ENCODE data around the gene NPHP1. TPM values are rescaled to one million over a fixed set of nuclear protein-coding genes. Genes with fewer than 3 reads are reported as not detected.
"Not testable (repeated sequence)": the region's sequence is repeated elsewhere in the genome, so short reads cannot be mapped to it uniquely, and the experiment has no call there.

NPHP1 gene
- total RNA-seq, 4 donors from 2014 or later = 11.0 to 23.3 (median 12.8) TPM

DNA sequence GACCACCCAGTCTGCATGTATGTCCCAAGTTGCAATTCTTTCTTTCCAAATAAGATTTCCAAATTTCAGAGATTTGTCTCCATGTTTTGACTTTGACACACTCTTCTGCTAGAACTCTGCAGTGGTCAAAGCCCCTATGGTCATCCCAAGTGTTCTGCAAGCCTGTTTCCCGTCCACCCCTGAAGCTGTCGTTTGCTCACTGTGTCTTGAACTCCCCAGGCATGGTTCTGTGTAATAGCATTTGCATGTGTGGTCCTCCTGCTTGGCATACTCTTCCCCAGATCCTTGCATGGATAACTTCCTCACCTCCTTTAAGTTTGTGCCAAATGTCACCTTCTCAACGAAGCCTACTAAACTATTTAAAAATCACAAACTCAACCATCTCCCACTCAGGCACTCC is 11.4 kb upstream of the NPHP1 start:
- no peaks in the 10 kb centered on the region for H3K36me3 ChIP-seq
- no peak for DNase-seq
- H3K4me3 ChIP-seq (replicated peaks in 1 of 3) = no peak overlapping the region
- peaks cover 6 to 7% of the 10 kb centered on the region in 2 donors for H3K4me1 ChIP-seq
- no peaks in the 10 kb centered on the region for H3K27me3 ChIP-seq
- intact Hi-C loops (cut with DNase I) = no loop called here
- 51 to 65% methylated on average over 3 of the region's 3 CpGs for WGBS, 2 donors
- no peak overlapping the region for H3K27ac ChIP-seq
- no peaks in the 10 kb centered on the region for H3K9me3 ChIP-seq
- TF ChIP-seq, protein P1, sequence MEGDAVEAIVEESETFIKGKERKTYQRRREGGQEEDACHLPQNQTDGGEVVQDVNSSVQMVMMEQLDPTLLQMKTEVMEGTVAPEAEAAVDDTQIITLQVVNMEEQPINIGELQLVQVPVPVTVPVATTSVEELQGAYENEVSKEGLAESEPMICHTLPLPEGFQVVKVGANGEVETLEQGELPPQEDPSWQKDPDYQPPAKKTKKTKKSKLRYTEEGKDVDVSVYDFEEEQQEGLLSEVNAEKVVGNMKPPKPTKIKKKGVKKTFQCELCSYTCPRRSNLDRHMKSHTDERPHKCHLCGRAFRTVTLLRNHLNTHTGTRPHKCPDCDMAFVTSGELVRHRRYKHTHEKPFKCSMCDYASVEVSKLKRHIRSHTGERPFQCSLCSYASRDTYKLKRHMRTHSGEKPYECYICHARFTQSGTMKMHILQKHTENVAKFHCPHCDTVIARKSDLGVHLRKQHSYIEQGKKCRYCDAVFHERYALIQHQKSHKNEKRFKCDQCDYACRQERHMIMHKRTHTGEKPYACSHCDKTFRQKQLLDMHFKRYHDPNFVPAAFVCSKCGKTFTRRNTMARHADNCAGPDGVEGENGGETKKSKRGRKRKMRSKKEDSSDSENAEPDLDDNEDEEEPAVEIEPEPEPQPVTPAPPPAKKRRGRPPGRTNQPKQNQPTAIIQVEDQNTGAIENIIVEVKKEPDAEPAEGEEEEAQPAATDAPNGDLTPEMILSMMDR (IDR thresholded peaks at IDR 0.05) = no peak
- no peak for TF ChIP-seq POLR2A (IDR thresholded peaks at IDR 0.05)

DNA sequence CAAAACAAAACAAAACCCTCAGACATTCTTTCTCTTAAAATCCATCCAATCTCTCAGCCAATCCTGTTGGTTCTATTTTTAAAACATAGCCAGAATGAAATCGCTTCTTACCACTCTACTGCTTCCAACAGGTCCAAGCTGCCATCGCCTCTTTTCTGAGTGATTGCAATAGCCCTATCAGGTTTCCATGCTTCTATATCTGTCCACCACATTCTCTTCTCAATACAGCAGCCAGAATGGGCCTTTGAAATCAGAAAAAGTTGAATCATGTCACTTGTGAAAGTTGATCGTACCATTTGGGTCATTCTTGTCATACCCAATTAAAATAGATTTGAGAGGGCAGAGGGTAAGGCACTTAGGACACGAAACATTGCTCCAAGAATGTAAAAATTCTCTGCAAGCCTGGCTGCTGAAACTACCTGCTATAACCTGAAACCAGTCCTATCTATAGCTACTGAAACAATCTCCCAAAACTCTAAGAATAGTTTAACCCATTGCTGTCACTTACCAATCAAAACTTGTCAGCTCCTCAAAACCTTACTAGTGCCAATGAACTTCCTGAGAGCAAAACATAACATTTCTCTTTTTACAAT is 10.8 kb upstream of the NPHP1 start:
- no peaks in the 10 kb centered on the region for H3K27me3 ChIP-seq
- no peaks in the 10 kb centered on the region for H3K9me3 ChIP-seq
- H3K4me3 ChIP-seq (replicated peaks in 1 of 3) = no peak overlapping the region
- no peaks in the 10 kb centered on the region for H3K36me3 ChIP-seq
- H3K27ac ChIP-seq = no peak overlapping the region
- DNase-seq = no peak
- peaks cover 9 to 10% of the 10 kb centered on the region in 2 donors for H3K4me1 ChIP-seq
- 73 to 79% methylated on average over 4 of the region's 4 CpGs for WGBS, 2 donors
- TF ChIP-seq POLR2A (IDR thresholded peaks at IDR 0.05) = no peak
- TF ChIP-seq, protein P1 (IDR thresholded peaks at IDR 0.05) = no peak
- intact Hi-C loops (cut with DNase I) = no loop called here

DNA sequence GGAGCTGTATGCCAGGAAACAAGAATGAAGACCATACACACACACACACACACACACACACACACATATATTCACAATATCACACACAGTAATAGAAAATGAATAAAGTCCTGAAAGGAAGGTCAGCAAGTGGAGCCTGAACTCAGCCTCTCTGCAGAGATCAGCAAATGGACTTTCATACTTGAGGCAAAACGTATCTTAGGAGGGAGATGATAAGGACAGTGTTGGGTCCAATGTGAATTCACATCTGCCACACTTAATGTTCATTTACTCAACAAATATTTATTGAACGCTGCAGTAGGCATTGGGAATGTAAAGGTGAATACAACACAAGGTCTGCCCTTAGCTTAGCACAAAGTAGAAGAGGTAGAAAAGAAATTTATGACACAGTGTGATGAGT is 10.3 kb upstream of the NPHP1 start:
- no peaks in the 10 kb centered on the region for H3K9me3 ChIP-seq
- TF ChIP-seq POLR2A (IDR thresholded peaks at IDR 0.05) = no peak
- TF ChIP-seq, protein P1 (IDR thresholded peaks at IDR 0.05) = no peak
- WGBS, 2 donors = 58 to 69% methylated on average over 2 of the region's 2 CpGs
- no peak overlapping the region for H3K4me3 ChIP-seq (replicated peaks in 1 of 3)
- H3K27ac ChIP-seq = no peak overlapping the region
- no peaks in the 10 kb centered on the region for H3K36me3 ChIP-seq
- no peaks in the 10 kb centered on the region for H3K27me3 ChIP-seq
- no peak for DNase-seq
- peaks cover 9 to 10% of the 10 kb centered on the region in 2 donors for H3K4me1 ChIP-seq
- intact Hi-C loops (cut with DNase I) = no loop called here

DNA sequence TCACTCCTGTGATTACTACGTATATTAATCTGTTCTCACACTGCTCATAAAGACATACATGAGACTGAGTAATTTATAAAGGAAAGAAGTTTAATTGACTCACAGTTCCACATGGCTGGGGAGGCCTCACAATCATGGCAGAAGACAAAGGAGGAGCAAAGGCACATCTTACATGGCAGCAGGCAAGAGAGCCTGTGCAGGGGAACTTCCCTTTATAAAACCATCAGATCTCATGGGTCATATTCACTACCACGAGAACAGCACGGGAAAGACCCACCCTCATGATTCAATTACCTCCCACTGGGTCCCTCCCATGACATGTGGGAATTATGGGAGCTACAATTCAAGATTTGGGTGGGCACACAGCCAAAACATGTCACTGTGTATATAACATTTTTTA is 8.7 kb upstream of the NPHP1 start:
- H3K27ac ChIP-seq; H3K9me3 ChIP-seq; H3K4me3 ChIP-seq (replicated peaks in 1 of 3); DNase-seq; intact Hi-C loops (cut with DNase I); H3K4me1 ChIP-seq; H3K36me3 ChIP-seq; H3K27me3 ChIP-seq: not testable (repeated sequence)
- 56 to 82% methylated on average over 3 of the region's 3 CpGs for WGBS, 2 donors

DNA sequence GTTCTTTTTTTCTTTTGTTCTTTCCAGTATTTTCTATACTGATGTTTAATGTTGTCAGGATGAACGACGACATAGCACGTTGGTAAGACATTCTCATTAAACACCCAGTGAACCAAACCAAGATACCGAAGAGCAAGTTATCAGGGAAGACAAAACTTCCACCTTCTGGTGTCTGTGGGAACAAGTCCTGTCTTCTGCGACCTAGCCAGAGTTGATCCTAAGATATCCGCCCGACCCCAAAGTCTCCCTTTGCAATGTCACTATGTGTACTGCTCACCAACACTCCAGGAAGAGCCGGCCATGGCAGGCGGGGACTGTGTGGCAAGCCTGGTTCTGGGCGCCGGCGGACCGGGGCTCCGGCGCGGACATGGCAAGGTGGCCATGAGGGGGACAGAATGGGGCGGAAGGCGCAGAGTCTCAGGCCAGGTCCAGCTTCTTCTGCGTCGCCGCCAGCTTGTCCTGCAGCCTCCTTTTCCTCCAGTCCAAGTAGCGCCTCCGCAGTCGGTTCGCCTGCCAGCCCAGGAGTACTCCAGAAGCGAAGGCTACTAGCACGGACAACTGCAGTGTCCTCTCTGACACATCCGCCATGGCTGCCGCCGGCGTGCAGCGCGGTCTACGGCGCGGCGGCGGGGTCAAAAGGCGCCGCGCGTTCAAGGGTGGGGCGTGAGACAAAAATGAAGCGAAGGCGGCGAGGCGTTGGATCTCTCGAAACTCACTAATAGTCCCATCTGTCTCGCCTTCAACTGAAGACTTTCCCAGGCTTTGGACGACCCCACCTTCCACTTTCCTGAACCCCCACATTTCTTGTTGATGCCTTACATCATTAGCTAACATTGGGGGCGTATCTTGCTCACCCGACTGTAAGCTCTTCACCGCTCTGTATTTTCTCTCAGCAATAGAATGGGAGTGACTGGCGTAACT is 7.4 kb upstream of the NPHP1 start, which contains the start of gene MTLN:
Gene MTLN, minus strand, starts transcription at position 610 of the 921 bp plus-strand sequence. Its CDS starts 22 bp downstream, at position 588.
- DNase-seq = peak; percentile 68 to 72
- TF ChIP-seq, protein P1 (IDR thresholded peaks at IDR 0.05) = no peak
- peak; percentile 24 to 74 for TF ChIP-seq POLR2A (IDR thresholded peaks at IDR 0.05)
- 2 to 3% methylated on average over 39 to 41 of the region's 54 CpGs for WGBS, 2 donors
- intact Hi-C loops (cut with DNase I) = no loop called here
- Histone ChIP-seq H3K4me1 (peaks cover 9 to 10% of the 10 kb centered on the region in 2 donors), H3K9me3 (no peaks in the 10 kb centered on the region), H3K27me3 (no peaks in the 10 kb centered on the region), H3K36me3 (no peaks in the 10 kb centered on the region), H3K27ac (peak within 1 kb of the TSS; percentile 71 to 79 (median 75)), H3K4me3 (replicated peaks in 1 of 3) (peak within 1 kb of the TSS; percentile 60 to 93 (median 67))
